ENCODE data around the gene PTGFRN. TPM values are rescaled to one million over a fixed set of nuclear protein-coding genes. Genes with fewer than 3 reads are reported as not detected.

Gene PTGFRN
- polyA plus RNA-seq, 1 donor (not counting 4 experiments of a cell fraction or from before 2014, with no cell fraction given) = 177 TPM

- DNase-seq (ENCODE audit: low read depth, low spot score) = no peak
- dilution Hi-C loops (cut with MboI; ENCODE audit: extremely low pct_ligation_motif_present, low sequenced_read_pairs) = no loop called here
Measured at GRCh38 chr1:116927049-116927798, 17.5 kb downstream of the PTGFRN start.

GRCh38 chr1:116929961-116930592 lies 20.4 kb downstream of the PTGFRN start:
- no peak for TF ChIP-seq EZH2 (IDR thresholded peaks at IDR 0.05; ENCODE audit: low read length)
- TF ChIP-seq, protein P1, sequence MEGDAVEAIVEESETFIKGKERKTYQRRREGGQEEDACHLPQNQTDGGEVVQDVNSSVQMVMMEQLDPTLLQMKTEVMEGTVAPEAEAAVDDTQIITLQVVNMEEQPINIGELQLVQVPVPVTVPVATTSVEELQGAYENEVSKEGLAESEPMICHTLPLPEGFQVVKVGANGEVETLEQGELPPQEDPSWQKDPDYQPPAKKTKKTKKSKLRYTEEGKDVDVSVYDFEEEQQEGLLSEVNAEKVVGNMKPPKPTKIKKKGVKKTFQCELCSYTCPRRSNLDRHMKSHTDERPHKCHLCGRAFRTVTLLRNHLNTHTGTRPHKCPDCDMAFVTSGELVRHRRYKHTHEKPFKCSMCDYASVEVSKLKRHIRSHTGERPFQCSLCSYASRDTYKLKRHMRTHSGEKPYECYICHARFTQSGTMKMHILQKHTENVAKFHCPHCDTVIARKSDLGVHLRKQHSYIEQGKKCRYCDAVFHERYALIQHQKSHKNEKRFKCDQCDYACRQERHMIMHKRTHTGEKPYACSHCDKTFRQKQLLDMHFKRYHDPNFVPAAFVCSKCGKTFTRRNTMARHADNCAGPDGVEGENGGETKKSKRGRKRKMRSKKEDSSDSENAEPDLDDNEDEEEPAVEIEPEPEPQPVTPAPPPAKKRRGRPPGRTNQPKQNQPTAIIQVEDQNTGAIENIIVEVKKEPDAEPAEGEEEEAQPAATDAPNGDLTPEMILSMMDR (optimal IDR thresholded peaks at IDR 0.05 in 1 of 3, IDR thresholded peaks at IDR 0.05 in 1 of 3, conservative IDR thresholded peaks at IDR 0.05 in 1 of 3; ENCODE audit: extremely low read depth in 1 of 3, insufficient read depth in 2 of 3, low read length in 3 of 3) = no peak
- peaks cover 100% of the 10 kb centered on the region for H3K79me2 ChIP-seq (ENCODE audit: control insufficient read depth, insufficient read depth, low read length)
- peaks cover 23% of the 10 kb centered on the region for H3K4me1 ChIP-seq (ENCODE audit: control insufficient read depth, extremely low read depth, insufficient read depth, low read length)
- peaks cover 8% of the 10 kb centered on the region for H4K20me1 ChIP-seq (ENCODE audit: control insufficient read depth, extremely low read depth, insufficient read depth, low read length)
- no peak for DNase-seq (ENCODE audit: low read depth, low spot score)
- no peaks in the 10 kb centered on the region for H3K27me3 ChIP-seq (ENCODE audit: control insufficient read depth, extremely low read depth, insufficient read depth, low read length)
- peaks cover 19 to 28% of the 10 kb centered on the region in 2 experiments for H3K36me3 ChIP-seq (ENCODE audit: control insufficient read depth in 2 of 2, extremely low read depth in 1 of 2, insufficient read depth in 2 of 2, low read length in 2 of 2)
- H3K4me2 ChIP-seq (ENCODE audit: control insufficient read depth, extremely low read depth, insufficient read depth, low read depth, low read length) = no peak overlapping the region
- H3K9me3 ChIP-seq (ENCODE audit: control insufficient read depth, low read depth, low read length) = no peaks in the 10 kb centered on the region
- no peaks in the 10 kb centered on the region for H3K9me1 ChIP-seq (ENCODE audit: control insufficient read depth, extremely low read depth, insufficient read depth, low read length)
- no peak overlapping the region for H3K9ac ChIP-seq (ENCODE audit: control insufficient read depth, extremely low read depth, insufficient read depth, low read length)
- no peak overlapping the region for H3K4me3 ChIP-seq (ENCODE audit: control insufficient read depth in 2 of 3, extremely low read depth in 1 of 3, insufficient read depth in 2 of 3, low read depth in 1 of 3, low read length in 3 of 3)
- FAIRE-seq = no peak
- H3K27ac ChIP-seq (ENCODE audit: control insufficient read depth, insufficient read depth, low read length) = no peak overlapping the region
- dilution Hi-C loops (cut with MboI; ENCODE audit: extremely low pct_ligation_motif_present, low sequenced_read_pairs) = no loop called here
- no peak overlapping the region for H2AFZ ChIP-seq (ENCODE audit: control insufficient read depth, low read length)

More at GRCh38 chr1:116927049-116927798, 17.5 kb downstream of the PTGFRN start:
- Histone ChIP-seq H2AFZ (ENCODE audit: control insufficient read depth, low read length) (no peak overlapping the region), H3K27ac (ENCODE audit: control insufficient read depth, insufficient read depth, low read length) (no peak overlapping the region), H3K9me3 (ENCODE audit: control insufficient read depth, low read depth, low read length) (no peaks in the 10 kb centered on the region), H3K4me1 (ENCODE audit: control insufficient read depth, extremely low read depth, insufficient read depth, low read length) (peaks cover 40% of the 10 kb centered on the region), H3K4me3 (ENCODE audit: control insufficient read depth in 2 of 3, extremely low read depth in 1 of 3, insufficient read depth in 2 of 3, low read depth in 1 of 3, low read length in 3 of 3) (no peak overlapping the region), H3K79me2 (ENCODE audit: control insufficient read depth, insufficient read depth, low read length) (peaks cover 95% of the 10 kb centered on the region), H3K9me1 (ENCODE audit: control insufficient read depth, extremely low read depth, insufficient read depth, low read length) (no peaks in the 10 kb centered on the region), H3K4me2 (ENCODE audit: control insufficient read depth, extremely low read depth, insufficient read depth, low read depth, low read length) (no peak overlapping the region), H3K36me3 (ENCODE audit: control insufficient read depth in 2 of 2, extremely low read depth in 1 of 2, insufficient read depth in 2 of 2, low read length in 2 of 2) (peaks cover 19 to 25% of the 10 kb centered on the region in 2 experiments), H3K9ac (ENCODE audit: control insufficient read depth, extremely low read depth, insufficient read depth, low read length) (no peak overlapping the region), H3K27me3 (ENCODE audit: control insufficient read depth, extremely low read depth, insufficient read depth, low read length) (no peaks in the 10 kb centered on the region), H4K20me1 (ENCODE audit: control insufficient read depth, extremely low read depth, insufficient read depth, low read length) (peaks cover 12% of the 10 kb centered on the region)
- no peak for FAIRE-seq
- TF ChIP-seq, protein P1 (optimal IDR thresholded peaks at IDR 0.05 in 1 of 3, IDR thresholded peaks at IDR 0.05 in 1 of 3, conservative IDR thresholded peaks at IDR 0.05 in 1 of 3; ENCODE audit: extremely low read depth in 1 of 3, insufficient read depth in 2 of 3, low read length in 3 of 3) = no peak
- TF ChIP-seq EZH2 (IDR thresholded peaks at IDR 0.05; ENCODE audit: low read length) = no peak

Measured in keratinocyte (primary cell).